NK-92 (cell line): ENCODE results near the gene ALG1.
"Not testable (repeated sequence)": the region's sequence is repeated elsewhere in the genome, so short reads cannot be mapped to it uniquely, and the experiment has no call there.

Source experiments
- DNase-seq: peaks from one replicate; lab custom pipeline; 2025; ENCODE audit not compliant: unreplicated experiment; lab: John Stamatoyannopoulos, UW

ALG1 gene

GRCh38 chr16:5097061-5097469 is 25.4 kb downstream of the ALG1 start:
- not testable (repeated sequence) for DNase-seq

- peak; percentile 65 for DNase-seq
These were observed 26.0 kb downstream of the ALG1 start, which contains the start of gene EEF2KMT for GRCh38 chr16:5097470-5098220. TSS of gene EEF2KMT (minus strand) at chr16:5097795. CDS start at chr16:5097739, 56 bp downstream.

- DNase-seq: not testable (repeated sequence)
These were observed 26.8 kb downstream of the ALG1 start for GRCh38 chr16:5098221-5099159.

- not testable (repeated sequence) for DNase-seq
These were observed 27.5 kb downstream of the ALG1 start for GRCh38 chr16:5099174-5099573.

- not testable (repeated sequence) for DNase-seq
These were observed 31.8 kb downstream of the ALG1 start for GRCh38 chr16:5103296-5104032.

GRCh38 chr16:5105039-5105438 is 33.4 kb downstream of the ALG1 start:
- not testable (repeated sequence) for DNase-seq

GRCh38 chr16:5108505-5109158 is 37.0 kb downstream of the ALG1 start:
- DNase-seq: no peak

- not testable (repeated sequence) for DNase-seq
These were observed 39.3 kb downstream of the ALG1 start for GRCh38 chr16:5110933-5111332.

GRCh38 chr16:5116780-5117295 is 45.2 kb downstream of the ALG1 start:
- not testable (repeated sequence) for DNase-seq

- not testable (repeated sequence) for DNase-seq
These were observed 45.9 kb downstream of the ALG1 start for GRCh38 chr16:5117300-5118087.

- not testable (repeated sequence) for DNase-seq
These were observed 59.9 kb downstream of the ALG1 start for GRCh38 chr16:5131467-5132004.

- DNase-seq: not testable (repeated sequence)
These were observed 61.4 kb downstream of the ALG1 start for GRCh38 chr16:5132915-5133600.

GRCh38 chr16:5134739-5135452 is 63.3 kb downstream of the ALG1 start:
- DNase-seq: not testable (repeated sequence)
